ENCODE results near the gene GRIK2. TPM values are rescaled to one million over a fixed set of nuclear protein-coding genes. Genes with fewer than 3 reads are reported as not detected.

Gene GRIK2
- total and polyA plus RNA-seq, 2 donors (not counting 3 experiments of a cell fraction or from before 2014, with no cell fraction given) = not detected

DNA sequence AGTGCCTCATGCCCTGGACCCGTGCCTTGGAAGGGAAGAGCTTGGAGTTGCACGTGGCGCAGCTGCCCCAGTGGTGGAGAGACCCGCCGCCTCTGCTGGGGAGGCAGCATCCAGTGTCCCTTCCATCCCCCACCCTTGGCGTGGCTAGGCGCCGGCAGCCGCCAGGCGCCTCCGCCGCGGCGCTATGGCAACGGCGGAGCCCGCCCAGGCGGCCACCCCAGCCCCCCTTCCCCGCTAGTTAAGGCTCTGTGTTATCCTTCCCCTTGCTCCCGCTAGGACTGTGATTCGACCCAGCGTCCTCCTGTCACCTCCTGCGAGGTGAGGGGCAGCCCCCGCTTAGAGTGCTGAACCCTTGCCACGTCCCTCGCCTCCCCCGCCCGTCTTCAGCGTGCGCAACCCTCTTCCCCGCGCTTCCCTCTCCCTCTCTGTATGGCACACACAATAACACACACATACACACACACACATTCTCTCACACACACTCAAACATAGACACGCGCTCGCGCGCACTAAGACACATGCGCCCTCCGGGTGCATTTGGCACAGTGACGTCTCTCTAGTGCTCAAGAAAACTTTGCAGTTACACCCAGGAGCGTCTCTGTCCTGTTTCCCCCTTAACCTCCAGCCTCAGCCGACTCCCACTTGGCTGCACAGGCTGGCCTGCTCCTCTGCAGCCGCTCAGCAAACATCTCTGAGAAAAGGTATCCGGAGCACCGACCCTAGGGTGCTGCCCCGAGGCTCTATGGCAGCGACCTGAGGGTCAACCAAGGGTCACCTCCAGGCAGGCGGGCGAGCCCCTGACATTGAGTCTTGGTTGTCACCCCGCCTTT is 8.5 kb downstream of the GRIK2 start:
- Histone ChIP-seq H3K4me1 (ENCODE audit: control insufficient read depth, extremely low read depth, insufficient read depth, low read length) (no peaks in the 10 kb centered on the region), H3K4me3 (replicated peaks in 1 of 3; ENCODE audit: insufficient read depth in 1 of 3, low read depth in 1 of 3, low read length in 3 of 3) (no peak overlapping the region), H2AFZ (ENCODE audit: low read depth, low read length) (no peak overlapping the region), H3K9me1 (replicated peaks; ENCODE audit: control insufficient read depth, extremely low read depth, insufficient read depth, low read length) (no peaks in the 10 kb centered on the region), H3K27ac (ENCODE audit: insufficient read depth, low read depth, low read length) (no peak overlapping the region), H3K79me2 (ENCODE audit: control insufficient read depth, insufficient read depth, low read length) (no peaks in the 10 kb centered on the region), H3K4me2 (ENCODE audit: insufficient read depth, low read length) (no peak overlapping the region), H3K9ac (replicated peaks; ENCODE audit: extremely low read depth, insufficient read depth, low read length) (no peak overlapping the region), H3K9me3 (replicated peaks; ENCODE audit: control insufficient read depth, insufficient read depth, low read length) (no peaks in the 10 kb centered on the region), H3K36me3 (ENCODE audit: control insufficient read depth in 2 of 2, extremely low read depth in 1 of 2, insufficient read depth in 2 of 2, low read length in 2 of 2) (no peaks in the 10 kb centered on the region), H4K20me1 (replicated peaks; ENCODE audit: control insufficient read depth, extremely low read depth, insufficient read depth, low read length) (no peaks in the 10 kb centered on the region), H3K27me3 (ENCODE audit: control insufficient read depth in 2 of 2, insufficient read depth in 2 of 2, low read length in 2 of 2) (peaks cover 24 to 37% of the 10 kb centered on the region in 2 experiments)
- ChIA-PET POLR2A (no interaction called here), CTCF (no interaction called here)
- intact Hi-C loops (cut with micrococcal nuclease) (no loop called here), dilution Hi-C loops (cut with MboI; ENCODE audit: extremely low pct_ligation_motif_present, low sequenced_read_pairs) (no loop called here)
- no peak for TF ChIP-seq GATA2 (IDR thresholded peaks at IDR 0.05; ENCODE audit: insufficient read depth, insufficient read length, low read depth, low read length)
- peak; percentile 13 for TF ChIP-seq EZH2 (IDR thresholded peaks at IDR 0.05; ENCODE audit: borderline replicate concordance, low read depth, low read length, severe bottlenecking)
- TF ChIP-seq, protein P1, sequence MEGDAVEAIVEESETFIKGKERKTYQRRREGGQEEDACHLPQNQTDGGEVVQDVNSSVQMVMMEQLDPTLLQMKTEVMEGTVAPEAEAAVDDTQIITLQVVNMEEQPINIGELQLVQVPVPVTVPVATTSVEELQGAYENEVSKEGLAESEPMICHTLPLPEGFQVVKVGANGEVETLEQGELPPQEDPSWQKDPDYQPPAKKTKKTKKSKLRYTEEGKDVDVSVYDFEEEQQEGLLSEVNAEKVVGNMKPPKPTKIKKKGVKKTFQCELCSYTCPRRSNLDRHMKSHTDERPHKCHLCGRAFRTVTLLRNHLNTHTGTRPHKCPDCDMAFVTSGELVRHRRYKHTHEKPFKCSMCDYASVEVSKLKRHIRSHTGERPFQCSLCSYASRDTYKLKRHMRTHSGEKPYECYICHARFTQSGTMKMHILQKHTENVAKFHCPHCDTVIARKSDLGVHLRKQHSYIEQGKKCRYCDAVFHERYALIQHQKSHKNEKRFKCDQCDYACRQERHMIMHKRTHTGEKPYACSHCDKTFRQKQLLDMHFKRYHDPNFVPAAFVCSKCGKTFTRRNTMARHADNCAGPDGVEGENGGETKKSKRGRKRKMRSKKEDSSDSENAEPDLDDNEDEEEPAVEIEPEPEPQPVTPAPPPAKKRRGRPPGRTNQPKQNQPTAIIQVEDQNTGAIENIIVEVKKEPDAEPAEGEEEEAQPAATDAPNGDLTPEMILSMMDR (IDR thresholded peaks at IDR 0.05; ENCODE audit: extremely low read depth in 1 of 2, insufficient read depth in 1 of 2, low read depth in 1 of 2, low read length in 2 of 2) = no peak
- FAIRE-seq (no peak), DNase-seq (ENCODE audit: low read depth, low spot score) (no peak)
- no TSS peak for BruUV-seq (replicated peaks)

DNA sequence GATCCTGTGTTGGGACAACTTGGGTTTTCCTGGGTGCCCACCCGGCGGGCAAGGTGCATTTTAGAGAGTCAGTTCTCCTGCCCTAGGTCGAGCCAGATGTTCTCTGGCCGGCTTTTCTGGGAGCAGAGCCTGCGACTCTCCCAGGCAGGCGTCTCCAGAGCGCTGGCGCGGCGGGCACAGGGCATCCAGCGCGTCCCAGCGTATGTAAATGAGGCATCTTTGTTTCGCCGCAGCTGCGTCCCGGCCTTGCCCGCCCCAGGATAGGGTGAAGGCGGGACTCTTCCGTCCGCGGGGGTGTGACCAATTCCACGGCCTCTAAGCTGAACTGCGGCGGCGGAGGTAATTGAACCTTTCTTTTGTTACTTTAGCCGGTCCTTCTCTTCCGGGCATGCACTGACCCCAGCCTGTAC is 9.1 kb downstream of the GRIK2 start:
- H3K36me3 ChIP-seq (ENCODE audit: control insufficient read depth in 2 of 2, extremely low read depth in 1 of 2, insufficient read depth in 2 of 2, low read length in 2 of 2) = no peaks in the 10 kb centered on the region
- dilution Hi-C loops (cut with MboI; ENCODE audit: extremely low pct_ligation_motif_present, low sequenced_read_pairs) = no loop called here
- no peak overlapping the region for H3K4me3 ChIP-seq (replicated peaks in 1 of 3; ENCODE audit: insufficient read depth in 1 of 3, low read depth in 1 of 3, low read length in 3 of 3)
- ChIA-PET POLR2A (no interaction called here), CTCF (no interaction called here)
- BruUV-seq (replicated peaks) = no TSS peak
- no peak overlapping the region for H3K4me2 ChIP-seq (ENCODE audit: insufficient read depth, low read length)
- DNase-seq (ENCODE audit: low read depth, low spot score) = no peak
- H3K9ac ChIP-seq (replicated peaks; ENCODE audit: extremely low read depth, insufficient read depth, low read length) = no peak overlapping the region
- no peaks in the 10 kb centered on the region for H4K20me1 ChIP-seq (replicated peaks; ENCODE audit: control insufficient read depth, extremely low read depth, insufficient read depth, low read length)
- peaks cover 24 to 37% of the 10 kb centered on the region in 2 experiments for H3K27me3 ChIP-seq (ENCODE audit: control insufficient read depth in 2 of 2, insufficient read depth in 2 of 2, low read length in 2 of 2)
- no peaks in the 10 kb centered on the region for H3K79me2 ChIP-seq (ENCODE audit: control insufficient read depth, insufficient read depth, low read length)
- no peak overlapping the region for H2AFZ ChIP-seq (ENCODE audit: low read depth, low read length)
- intact Hi-C loops (cut with micrococcal nuclease) = no loop called here
- TF ChIP-seq, protein P2, sequence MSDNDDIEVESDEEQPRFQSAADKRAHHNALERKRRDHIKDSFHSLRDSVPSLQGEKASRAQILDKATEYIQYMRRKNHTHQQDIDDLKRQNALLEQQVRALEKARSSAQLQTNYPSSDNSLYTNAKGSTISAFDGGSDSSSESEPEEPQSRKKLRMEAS (IDR thresholded peaks at IDR 0.05; ENCODE audit: insufficient read depth, insufficient read length) = no peak
- TF ChIP-seq MYC (IDR thresholded peaks at IDR 0.05; ENCODE audit: low read depth, low read length) (no peak), FOS (IDR thresholded peaks at IDR 0.05; ENCODE audit: borderline replicate concordance, insufficient read depth, low read length) (no peak), POLR2AphosphoS5 (IDR thresholded peaks at IDR 0.05; ENCODE audit: insufficient read depth, low read depth, low read length) (no peak), POLR2A (IDR thresholded peaks at IDR 0.05; ENCODE audit: low read depth, low read length) (no peak)
- H3K4me1 ChIP-seq (ENCODE audit: control insufficient read depth, extremely low read depth, insufficient read depth, low read length) = no peaks in the 10 kb centered on the region
- no peak overlapping the region for H3K27ac ChIP-seq (ENCODE audit: insufficient read depth, low read depth, low read length)
- H3K9me1 ChIP-seq (replicated peaks; ENCODE audit: control insufficient read depth, extremely low read depth, insufficient read depth, low read length) = no peaks in the 10 kb centered on the region
- no peaks in the 10 kb centered on the region for H3K9me3 ChIP-seq (replicated peaks; ENCODE audit: control insufficient read depth, insufficient read depth, low read length)
- no peak for FAIRE-seq

Data from endothelial cell of umbilical vein (primary cell).